Body of pancreas (tissue), 4 donors: ENCODE results near the gene SEPHS2.

Experiments
- POLR2A ChIP-seq, 3 donors: fragments of 450-650 bp; IDR thresholded peaks; one replicate each; pipeline ENCODE4 v1.6.1; 2016; ENCODE audit warnings: antibody characterized with exemption in 3 of 3, mild to moderate bottlenecking in 2 of 3
- TF ChIP-seq, protein P1 (sequence below), 7 experiments: fragments of 450-650 bp in 4 of 7; fragments of 200-600 bp in 3 of 7; sonication (generic) in 3 of 7; IDR thresholded peaks; one replicate each; pipeline ENCODE4 v1.5.1; 2016 to 2019; ENCODE audit warnings: antibody characterized with exemption in 7 of 7

DNA sequence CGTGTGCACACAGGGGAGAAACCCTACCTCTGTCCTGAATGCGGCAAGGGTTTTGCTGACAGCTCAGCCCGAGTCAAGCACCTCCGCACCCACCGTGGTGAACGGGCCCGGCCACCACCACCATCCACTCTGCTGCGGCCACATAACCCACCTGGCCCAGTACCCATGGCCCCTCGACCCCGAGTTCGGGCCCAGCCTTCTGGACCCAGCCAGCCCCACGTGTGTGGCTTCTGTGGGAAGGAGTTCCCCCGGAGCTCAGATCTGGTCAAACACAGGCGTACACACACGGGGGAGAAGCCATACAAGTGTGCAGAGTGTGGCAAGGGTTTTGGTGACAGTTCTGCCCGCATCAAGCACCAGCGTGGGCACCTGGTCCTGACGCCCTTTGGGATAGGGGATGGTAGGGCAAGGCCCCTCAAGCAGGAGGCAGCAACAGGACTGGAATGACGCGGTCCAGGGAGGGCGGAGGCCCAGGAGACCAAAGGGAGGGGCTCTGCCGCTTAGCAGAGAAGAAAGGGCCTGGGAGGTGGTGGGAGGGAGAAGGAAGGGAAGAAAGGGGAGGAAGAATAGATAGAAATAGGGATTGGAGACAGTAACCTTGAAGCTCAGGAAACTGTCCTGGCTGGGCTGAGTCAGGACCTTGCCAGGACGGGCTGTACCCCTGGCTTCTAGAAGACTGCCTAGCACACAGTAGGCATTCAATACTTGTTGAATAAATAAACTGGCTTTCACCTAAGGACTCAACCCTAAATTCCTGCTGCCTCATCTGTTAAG, 46.8 kb downstream of the SEPHS2 start:
- TF ChIP-seq, protein P1, sequence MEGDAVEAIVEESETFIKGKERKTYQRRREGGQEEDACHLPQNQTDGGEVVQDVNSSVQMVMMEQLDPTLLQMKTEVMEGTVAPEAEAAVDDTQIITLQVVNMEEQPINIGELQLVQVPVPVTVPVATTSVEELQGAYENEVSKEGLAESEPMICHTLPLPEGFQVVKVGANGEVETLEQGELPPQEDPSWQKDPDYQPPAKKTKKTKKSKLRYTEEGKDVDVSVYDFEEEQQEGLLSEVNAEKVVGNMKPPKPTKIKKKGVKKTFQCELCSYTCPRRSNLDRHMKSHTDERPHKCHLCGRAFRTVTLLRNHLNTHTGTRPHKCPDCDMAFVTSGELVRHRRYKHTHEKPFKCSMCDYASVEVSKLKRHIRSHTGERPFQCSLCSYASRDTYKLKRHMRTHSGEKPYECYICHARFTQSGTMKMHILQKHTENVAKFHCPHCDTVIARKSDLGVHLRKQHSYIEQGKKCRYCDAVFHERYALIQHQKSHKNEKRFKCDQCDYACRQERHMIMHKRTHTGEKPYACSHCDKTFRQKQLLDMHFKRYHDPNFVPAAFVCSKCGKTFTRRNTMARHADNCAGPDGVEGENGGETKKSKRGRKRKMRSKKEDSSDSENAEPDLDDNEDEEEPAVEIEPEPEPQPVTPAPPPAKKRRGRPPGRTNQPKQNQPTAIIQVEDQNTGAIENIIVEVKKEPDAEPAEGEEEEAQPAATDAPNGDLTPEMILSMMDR (IDR thresholded peaks at IDR 0.05), result no peak
- TF ChIP-seq POLR2A (IDR thresholded peaks at IDR 0.05), result no peak
